ENCODE results near the gene RPL4.

Gene RPL4

GRCh38 chr15:66454143-66454542 lies 50.5 kb downstream of the RPL4 start:
- DNase-seq (no peak), ATAC-seq (no peak)

GRCh38 chr15:66452971-66453580 lies 51.6 kb downstream of the RPL4 start:
- ATAC-seq: no peak

GRCh38 chr15:66452420-66452819 lies 52.2 kb downstream of the RPL4 start:
- no peak for DNase-seq
- no peak for ATAC-seq

More at GRCh38 chr15:66452971-66453580, 51.6 kb downstream of the RPL4 start:
- DNase-seq: no peak
